Stimulated activated CD8-positive, alpha-beta memory T cell treated with anti-CD3 and anti-CD28 coated beads, Interleukin-4, amount 100 ng/mL, for 48 hours (primary cell): ENCODE data around the gene ZNF200.
"Not testable (repeated sequence)": the region's sequence is repeated elsewhere in the genome, so short reads cannot be mapped to it uniquely, and the experiment has no call there.

Source experiments
- DNase-seq: peaks from one replicate; pipeline ENCODE4 v3.0.0-alpha.2; 2020

The ZNF200 gene

DNA sequence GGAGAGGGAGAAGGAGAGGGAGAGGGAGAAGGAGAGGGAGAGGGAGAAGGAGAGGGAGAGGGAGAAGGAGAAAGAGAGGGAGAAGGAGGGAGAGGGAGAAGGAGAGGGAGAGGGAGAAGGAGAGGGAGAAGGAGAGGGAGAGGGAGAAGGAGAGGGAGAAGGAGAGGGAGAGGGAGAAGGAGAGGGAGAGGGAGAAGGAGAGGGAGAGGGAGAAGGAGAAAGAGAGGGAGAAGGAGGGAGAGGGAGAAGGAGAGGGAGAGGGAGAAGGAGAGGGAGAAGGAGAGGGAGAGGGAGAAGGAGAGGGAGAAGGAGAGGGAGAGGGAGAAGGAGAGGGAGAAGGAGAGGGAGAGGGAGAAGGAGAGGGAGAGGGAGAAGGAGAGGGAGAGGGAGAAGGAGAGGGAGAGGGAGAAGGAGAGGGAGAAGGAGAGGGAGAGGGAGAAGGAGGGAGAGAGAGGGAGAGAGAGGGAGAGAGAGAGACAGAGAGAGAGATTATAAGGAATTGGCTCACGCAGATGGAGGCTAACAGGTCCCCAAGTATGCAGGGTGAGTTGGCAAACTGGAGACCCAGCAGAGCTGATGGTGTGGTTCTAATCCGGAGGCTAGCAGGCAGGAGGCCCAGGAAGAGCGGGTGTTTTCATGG, 37.1 kb downstream of the ZNF200 start:
- not testable (repeated sequence) for DNase-seq

DNA sequence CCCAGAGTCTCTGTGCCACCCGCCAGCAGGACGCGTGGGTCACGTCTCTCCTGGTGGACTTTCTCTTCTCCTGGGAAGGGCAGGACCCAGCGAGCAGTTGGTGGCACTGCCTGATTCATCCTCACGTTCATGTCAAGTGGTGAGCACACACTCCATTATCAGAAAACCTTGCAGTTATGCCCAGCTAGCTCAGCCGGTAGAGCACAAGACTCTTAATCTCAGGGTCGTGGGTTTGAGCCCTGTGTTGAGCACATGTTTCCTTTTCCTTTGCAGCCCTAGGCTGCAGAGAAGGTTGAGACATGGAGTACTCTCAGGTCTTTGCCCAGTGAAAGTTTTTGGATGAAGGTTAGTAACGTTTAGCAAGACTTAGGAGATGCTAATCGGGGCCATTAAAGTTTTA, 39.0 kb downstream of the ZNF200 start:
- no peak for DNase-seq

DNA sequence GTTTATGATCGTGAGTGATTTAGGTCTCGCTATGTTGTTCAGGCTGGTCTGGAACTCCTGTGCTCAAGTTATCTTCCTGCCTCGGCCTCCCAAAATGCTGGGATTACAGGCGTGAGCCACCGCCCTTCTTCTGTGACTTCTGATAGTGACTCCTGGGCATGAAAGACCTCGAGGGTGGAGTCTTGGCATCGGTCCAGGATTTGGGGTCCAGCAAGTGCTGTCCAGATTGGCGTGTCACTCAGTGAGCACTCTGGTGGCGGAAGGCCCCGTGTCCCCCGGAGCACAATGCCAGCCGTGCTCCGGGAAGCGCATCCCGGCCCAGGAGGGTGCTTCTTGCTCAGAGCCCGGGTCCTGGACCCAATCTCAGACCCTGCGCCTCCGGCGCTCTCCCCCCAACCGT, 40.2 kb downstream of the ZNF200 start:
- DNase-seq, result no peak

DNA sequence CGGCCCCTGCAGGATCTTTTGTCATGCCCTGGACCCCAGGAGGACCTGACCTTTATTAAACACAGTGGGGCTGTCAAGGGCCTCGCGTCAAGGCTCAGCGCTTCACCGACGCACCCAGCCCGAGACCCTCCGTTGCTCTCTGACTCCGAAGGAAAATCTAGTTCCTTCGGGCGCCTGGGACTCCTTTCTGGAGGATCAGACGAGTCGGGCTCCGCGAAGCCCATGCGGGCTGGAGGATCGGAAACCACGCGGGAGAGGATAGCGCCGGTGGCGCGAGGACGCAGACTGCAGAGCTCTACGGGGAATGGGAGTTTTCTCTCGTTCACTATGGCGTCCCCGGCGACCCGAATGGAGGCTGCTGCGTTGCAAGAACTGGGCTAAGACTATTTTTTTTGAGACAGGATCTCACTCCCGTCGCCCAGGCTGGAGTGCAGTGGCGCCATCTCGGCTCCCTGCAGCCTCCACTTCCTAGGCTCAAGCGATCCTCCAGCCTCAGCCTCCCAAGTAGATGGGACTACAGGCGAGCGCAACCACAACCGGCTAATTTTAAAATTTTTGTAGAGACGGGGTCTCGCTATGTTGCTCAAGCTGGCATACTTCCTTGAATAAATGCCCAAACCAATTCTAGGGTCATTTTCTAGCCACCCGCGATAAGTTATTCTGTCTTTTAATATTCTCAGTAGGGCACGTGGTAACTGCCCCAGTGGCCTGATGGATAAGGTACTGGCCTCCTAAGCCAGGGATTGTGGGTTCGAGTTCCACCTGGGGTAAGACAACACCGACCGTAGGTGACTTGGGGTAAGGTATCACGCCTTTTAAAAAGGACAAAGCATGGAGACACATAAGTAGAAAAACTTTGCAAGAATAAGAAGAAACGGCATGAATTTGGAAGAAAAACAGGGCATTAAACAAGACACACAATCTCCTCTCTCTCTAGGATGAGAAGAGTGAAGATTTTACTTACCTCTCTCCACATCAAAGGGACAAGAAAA, 41.4 kb downstream of the ZNF200 start:
- no peak for DNase-seq

DNA sequence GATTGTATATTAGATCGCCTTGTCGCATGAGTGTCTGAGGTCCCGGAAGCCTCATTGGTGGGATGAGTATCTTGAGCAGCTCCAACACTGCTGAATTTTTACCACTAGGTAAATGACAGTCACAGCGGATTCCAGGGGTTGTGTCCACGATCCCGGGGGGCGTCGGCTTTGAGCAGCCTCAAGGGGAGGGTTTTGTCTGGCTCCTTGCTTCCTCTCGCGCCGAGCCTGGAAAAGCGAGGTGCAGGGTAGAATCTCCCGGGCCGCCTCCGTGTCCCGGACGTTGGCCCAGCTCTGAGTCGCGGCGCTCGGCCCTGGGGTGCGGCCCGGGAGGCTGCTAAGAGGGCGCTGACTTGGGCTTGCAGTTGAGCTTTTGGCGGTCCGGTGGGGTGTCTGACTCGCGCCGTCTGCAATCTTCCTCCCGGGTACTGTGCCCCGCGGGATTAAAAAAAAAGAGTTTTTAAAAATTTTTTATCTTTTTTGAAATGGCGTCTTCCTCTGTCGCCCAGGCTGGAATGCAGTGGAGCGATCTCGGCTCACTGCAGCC, 42.4 kb downstream of the ZNF200 start:
- no peak for DNase-seq

DNA sequence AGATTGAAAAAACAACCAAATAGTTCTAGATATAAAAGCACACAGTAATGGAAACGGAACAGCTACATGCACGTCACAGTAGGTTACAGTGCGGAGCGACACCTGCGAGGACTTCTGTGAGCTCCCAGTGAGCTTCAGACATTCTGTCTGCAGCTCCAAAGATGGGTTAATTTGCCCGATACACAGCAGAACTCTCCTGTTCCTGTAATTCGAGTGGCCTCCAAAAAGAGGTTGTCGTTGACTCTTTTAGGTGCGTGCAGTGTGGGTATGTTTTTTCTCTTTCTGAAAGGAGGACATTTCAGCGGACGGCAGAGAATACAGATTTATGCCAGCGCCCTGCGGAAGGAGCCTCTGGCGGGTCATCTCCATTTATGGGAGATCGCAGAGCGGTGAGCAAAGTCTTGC, 44.0 kb downstream of the ZNF200 start:
- no peak for DNase-seq

DNA sequence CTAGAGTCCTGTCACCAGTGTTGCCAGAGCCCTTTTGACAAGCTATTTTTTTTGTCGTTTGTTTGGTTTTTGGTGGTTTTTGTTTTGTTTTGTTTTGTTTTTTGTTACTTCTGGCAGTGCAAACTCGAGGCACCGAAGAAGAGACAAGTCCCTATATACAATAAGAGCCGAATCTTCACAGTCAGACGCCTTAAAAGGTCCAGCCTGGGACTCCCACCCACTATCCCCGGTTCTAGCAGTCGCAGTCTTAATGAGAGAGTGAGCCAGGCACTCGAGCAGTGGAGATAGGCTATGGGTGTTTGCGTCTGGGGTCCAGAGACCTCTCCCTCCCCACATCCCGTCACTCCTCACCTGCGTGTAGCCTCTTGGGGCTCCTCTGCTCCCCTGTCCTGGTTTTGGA, 45.1 kb downstream of the ZNF200 start:
- no peak for DNase-seq

DNA sequence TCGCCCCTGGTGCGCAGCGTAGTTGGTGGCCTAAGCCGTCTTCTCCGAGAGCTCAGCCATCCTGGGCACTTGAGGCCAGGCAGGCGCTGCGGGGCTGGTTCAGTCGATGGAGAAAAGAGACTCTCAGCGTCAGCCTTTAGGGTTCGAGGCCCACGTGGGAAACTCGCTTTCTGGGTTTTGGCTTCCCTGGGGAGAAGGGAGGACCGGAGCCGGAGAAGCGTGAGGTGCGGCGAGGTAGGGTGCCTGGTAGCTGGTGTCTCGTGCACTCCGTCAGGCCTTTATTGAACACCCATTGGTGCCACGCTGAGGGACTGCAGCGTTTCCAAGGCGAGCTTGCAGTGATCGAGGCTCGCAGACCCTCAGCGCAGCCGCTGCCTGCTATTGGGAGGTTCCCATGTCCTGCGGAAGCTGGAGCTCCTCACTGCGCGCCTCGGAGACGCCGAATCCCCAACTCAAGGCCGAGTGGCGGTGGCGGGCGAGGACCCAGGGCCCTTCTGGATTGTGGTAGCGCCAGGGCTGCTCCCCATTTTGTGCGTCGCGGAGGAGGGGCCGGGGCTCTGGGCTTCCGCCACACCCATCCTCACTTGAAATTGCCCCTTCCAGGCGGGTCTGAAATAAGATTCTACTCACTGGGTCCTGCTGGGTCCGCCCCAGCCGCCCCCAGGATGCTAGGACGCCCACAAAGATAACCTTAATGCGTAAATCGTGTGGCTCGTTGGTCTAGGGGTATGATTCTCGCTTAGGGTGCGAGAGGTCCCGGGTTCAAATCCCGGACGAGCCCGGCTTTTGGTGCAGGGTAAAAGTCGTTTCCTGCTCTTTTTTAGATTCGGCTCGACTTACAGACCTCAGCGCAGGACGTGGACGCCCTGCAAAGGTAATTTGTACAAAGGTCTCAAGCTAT, 45.8 kb downstream of the ZNF200 start:
- DNase-seq, result peak; percentile 87

DNA sequence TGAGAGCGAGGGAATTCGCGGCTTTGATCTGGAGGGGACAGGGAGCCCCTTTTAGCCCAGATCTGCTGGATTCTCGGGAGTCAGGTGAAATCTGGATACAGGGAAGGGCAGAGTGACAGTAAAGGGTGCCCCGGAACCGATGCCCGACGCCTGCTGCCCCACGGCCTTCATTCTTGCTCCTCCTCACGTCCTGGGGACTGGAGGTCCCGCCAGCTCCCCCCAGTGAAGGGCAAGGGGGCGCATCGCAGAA, 46.4 kb downstream of the ZNF200 start:
- DNase-seq, result no peak

DNA sequence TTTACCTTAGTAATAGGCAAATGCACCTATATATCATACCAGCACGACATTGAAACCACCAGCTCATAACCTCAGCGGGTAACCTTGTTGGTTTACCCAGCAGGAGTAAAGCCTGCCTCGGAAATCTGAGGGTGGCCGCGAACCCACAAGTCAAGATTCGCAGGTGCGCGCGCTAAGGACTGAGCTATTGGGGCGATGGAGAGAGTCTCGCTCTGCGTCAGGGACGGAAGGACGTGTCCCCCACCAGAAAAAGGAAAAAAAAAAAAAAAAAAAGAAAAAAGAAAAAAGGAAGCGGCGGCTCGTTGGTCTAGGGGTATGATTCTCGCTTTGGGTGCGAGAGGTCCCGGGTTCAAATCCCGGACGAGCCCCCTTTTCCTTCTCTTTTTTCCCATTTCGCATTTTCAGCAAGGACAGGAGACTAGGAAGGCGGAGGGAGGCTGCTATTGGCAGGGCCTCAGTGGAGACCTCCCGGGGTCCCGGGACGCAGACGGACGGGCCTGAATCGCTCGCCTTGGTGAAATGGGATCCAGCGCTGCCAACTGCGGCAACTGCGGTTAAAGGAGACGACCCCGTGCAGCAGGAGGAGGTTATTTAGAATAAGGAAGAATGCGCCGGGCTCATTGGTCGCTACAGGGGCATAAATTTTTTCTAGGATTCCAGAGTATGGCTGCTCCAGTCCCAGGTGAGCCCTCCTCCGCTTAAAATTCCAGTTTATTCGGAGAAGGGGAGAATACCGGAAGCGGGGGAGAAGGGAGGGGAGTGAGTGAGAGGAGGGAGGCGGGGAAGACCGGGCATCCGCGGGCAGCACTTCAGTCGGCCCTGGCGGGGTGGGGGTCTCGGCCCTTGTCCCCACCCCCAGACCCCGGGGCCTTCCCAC, 46.9 kb downstream of the ZNF200 start, which contains the start of gene OR1F1:
TSS of gene OR1F1 (plus strand) at position 407 of the 877 bp plus-strand sequence.
- DNase-seq, result peak; percentile 88

DNA sequence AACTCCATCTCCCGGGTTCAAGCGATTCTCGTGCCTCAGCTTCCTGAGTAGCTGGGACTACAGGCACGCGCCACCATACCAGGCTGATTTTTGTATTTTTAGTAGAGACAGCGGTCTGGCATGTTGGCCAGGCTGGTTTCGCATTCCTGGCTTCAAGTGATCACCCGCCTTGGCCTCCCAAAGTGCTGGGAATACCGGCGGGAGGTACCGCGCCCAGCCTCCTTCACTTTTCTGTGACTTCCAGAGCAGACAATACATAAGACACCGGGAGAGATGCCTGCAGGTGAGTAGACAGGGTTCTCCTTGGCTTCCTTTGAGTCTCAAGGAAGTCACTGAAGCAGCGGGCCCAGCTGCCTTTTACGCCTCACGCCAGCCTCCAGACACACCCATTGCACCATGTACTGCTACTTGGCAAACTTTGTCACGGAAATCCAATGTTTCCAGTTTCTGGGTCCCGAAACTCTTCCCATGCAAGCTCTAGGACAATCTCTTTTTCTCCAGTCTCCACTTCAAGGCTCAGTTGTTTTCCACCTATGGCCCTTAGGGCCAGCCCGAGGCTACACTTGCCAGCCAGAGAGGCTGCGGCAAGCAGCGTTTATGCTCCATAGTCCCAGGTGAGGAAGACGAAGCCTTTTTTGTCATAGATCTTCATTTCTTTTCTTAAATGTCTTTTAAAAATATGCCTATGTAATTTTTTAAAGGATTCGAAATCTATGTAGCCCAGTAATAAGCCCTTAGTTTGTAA, 47.8 kb downstream of the ZNF200 start:
- DNase-seq, result no peak

DNA sequence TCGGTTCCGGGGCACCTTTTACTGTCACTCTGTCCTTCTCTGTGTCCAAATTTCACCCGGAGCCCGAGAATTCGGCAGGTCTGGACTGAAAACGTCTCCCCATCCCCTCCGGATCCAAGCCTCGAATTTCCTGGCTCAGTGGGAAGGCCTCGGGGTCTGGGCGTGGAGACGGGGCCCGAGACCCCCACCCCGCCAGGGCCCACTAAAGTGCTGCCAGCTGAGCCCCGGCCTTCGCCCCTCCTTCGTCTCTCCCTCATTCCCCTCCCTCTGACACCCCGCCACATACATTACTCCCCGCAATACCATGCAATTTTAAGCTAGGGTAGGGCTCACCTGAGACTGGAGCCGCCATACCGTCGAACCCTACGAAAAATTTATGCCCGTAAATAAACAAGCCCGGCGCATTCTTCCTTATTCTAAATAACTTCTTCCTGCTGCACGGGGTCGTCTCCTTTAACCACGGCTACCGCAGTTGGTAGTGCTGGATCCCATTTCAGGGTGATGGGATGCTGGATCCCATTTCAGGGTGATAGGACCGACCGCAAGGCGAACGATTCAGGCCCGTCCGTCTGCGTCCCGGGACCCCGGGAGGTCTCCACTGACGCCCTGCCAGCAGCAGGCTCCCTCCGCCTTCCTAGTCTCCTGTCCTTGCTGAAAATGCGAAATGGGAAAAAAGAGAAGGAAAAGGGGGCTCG, 51.4 kb downstream of the ZNF200 start:
- no peak for DNase-seq

DNA sequence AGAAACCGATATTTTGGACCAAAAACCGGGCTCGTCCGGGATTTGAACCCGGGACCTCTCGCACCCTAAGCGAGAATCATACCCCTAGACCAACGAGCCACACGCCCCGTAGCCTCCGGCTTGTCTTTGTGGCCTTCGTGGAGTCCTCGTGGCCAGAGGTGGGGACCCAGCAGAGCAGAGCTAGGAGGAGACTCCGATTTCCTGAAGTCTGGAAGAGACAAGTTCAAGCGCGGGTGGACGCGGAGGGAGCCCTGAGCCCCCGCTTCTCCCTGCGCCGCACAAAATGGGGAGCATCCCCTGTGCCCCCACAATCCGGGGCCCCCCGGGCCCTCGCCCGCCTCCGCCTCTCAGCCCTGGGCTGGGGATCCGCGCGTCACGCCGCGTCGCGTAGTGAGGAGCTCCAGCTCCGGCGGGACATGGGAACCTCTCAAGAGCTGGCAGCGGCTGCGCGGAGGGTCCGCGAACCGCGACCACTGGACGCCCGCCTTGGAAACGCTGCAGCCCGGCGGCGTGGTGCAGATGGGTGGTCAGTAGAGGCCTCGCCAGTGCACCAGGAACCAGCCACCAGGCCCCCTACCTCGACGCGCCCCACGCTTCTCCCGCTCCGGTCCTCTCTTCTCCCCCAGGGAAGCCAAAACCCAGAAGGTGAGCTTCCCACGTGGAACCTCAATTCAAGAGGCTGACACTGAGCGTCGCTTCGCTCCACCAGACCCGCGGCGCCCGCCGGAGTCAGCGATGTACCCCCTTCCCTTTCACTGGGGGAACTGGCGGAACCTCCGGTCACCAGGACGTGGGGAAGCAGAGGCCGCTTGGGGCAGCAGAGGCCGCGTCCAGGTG, 52.1 kb downstream of the ZNF200 start:
- peak; percentile 91 for DNase-seq

DNA sequence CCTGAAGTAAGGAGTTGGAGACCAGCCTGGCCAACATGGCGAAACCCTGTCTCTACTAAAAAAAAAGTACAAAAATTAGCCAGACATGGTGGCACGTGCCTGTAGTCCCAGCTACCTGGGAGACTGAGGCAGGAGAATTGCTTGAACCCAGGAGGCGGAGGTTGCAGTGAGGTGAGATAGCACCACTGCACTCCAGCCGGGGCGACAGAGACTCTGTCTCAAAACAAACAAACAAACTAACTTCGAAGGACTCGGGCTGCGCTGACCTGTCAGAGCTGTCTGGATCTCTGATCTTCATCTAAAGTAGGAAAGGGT, 52.7 kb downstream of the ZNF200 start:
- not testable (repeated sequence) for DNase-seq

DNA sequence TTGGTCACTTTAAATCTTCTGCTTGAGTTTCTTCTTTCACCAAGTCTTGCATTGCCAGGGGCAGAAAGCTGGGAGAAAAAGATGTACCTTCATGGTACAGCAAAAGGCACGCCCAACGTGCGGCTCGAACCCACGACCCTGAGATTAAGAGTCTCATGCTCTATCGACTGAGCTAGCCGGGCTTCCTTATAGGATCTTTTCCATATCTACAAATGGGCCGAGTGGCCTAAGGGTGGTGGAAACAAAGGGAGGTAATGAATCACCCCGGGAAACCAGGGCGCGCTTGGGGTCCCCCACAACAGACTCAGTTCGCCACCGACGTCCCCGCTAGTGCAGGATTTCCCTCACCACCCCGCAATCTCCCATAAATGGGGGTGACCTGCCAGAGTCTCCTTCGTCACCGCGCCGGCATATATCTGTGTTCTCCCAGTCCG, 54.5 kb downstream of the ZNF200 start:
- DNase-seq, result peak; percentile 69

DNA sequence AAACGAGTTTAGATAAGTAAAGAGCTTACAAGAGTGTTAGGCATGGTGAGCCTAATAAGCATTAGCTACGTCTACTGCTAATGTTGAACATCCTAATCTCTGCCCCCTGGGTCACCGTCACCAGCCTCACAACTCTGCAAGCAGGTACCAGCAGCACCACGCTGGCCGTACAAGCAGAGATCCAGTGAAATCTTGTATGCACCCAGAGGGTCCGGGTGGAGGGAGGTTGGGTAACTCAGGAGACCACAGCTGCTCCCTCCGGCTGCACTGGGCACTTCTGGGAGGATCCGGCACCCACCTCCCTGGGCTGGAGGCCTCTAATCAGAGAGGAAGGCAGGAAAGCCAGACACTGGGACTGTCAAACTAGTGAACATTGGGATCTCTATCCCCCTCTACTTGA, 55.3 kb downstream of the ZNF200 start:
- no peak for DNase-seq

DNA sequence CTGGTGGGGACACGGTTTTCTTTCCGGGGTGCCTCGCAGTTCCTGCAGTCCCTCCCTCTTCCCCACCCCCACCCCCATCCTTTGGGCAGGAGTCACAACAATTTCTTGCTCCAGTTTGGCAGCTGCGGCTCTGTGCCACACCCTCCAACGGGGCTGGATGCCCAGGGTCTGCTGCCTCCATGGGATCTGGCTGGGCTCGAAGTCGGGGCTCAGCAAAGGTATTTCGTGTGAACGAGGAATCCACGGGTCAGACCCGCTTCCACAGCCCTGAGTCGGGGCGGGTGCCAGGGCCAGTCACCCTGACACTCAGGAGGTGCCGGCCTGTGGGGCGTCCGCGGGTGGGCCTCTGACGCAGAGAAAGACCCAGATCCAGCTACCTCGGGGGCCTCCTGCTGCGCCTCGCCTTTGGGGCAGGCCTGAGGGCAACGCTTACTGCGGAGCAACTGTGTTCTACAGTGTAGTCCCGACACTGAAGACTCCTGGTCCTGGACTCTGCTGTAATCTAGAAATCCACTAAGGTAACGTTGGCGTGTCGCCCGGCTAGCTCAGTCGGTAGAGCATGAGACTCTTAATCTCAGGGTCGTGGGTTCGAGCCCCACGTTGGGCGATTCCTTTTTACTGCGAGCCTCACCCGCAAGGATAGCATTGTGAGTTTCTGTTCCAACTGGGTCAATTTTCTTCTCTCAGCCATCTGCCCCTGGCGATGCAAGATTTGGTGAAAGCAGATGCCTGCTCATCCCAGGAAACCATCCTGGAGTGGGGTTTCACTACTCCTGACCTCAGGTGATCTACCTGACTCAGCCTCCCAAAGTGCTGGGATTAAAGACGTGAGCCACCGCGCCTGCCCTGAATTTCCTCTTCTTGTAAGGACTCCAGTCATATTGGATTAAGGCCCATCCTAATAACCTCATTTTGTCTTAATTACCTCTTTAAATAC, 59.5 kb downstream of the ZNF200 start:
- DNase-seq, result peak; percentile 89

DNA sequence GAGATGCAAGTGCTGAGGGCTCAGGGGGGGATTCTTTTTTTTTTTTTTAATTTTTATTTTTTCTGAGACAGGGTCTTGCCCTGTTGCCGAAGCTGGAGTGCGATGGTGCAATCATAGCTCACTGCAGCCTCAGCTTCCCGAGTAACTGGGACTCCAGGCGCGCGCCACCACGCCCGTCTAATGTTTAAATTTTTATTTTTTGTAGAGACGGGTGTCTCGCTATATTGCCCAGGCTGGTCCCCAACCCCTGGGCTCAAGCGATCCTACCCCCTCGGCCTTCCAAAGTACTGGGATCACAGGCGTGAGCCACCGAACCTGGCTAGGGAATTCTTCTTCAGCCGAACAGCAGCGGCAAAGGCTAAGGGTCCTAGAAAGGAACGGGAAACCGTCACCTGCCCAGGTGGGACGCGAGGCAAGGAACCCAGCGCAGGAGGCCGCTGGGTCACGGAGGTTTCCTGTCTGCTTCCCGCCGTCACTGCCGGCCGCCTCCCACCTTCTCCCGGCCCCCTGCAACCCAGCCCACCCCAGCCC, 60.3 kb downstream of the ZNF200 start:
- no peak for DNase-seq
